Right lobe of liver (tissue), 6 donors: ENCODE measurements around the gene JUND. TPM values are rescaled to one million over a fixed set of nuclear protein-coding genes. Genes with fewer than 3 reads are reported as not detected.
A peak's percentile ranks its signal among the peaks of the same experiment; 100 is the strongest.

Experiments
- ATAC-seq, 4 donors: fragments of 200-7000 bp; cut with Tn5 transposase; one replicate each; pipeline ENCODE4 v1.9.1; 2020; ENCODE audit warnings: mild to moderate bottlenecking in 4 of 4, moderate library complexity in 4 of 4
- DNase-seq, 3 donors: peaks; one replicate each; pipeline ENCODE4 v3.0.0-alpha.2; 2020
- H3K27ac ChIP-seq, 3 donors: fragments of 200-600 bp; one replicate each; pipeline ENCODE4 v1.8.0; 2022
- H3K27me3 ChIP-seq, 2 donors: fragments of 200-600 bp; one replicate each; pipeline ENCODE4 v1.8.0; 2022
- H3K36me3 ChIP-seq, 4 donors: fragments of 200-600 bp; sonication (generic) in 1 of 4; one replicate each; pipeline versions ENCODE4 v1.5.1 to v1.8.0; 2017 to 2022; ENCODE audit warnings: control low read depth in 1 of 4
- H3K4me1 ChIP-seq, 4 donors: fragments of 200-600 bp; sonication (generic) in 1 of 4; one replicate each; pipeline versions ENCODE4 v1.5.1 to v1.8.0; 2017 to 2022; ENCODE audit warnings: control low read depth in 1 of 4
- H3K4me3 ChIP-seq, 3 donors: fragments of 200-600 bp; one replicate each; pipeline ENCODE4 v1.8.0; 2022
- H3K9me3 ChIP-seq, 4 donors: fragments of 200-600 bp; sonication (generic) in 1 of 4; one replicate each; pipeline versions ENCODE4 v1.5.1 to v1.8.0; 2017 to 2022; ENCODE audit warnings: control low read depth in 1 of 4
- POLR2A ChIP-seq: fragments of 450-650 bp; IDR thresholded peaks from one replicate; pipeline ENCODE4 v1.6.1; 2017; ENCODE audit warnings: antibody characterized with exemption, mild to moderate bottlenecking
- WGBS: methylation state at CpG from one replicate; pipeline ENCODE4 v1.1.6; 2018; ENCODE audit warnings: low coverage, low lambda C conversion rate; ENCODE audit not compliant: insufficient coverage; ENCODE audit errors: missing lambda C conversion rate; 5-methylcytosine and 5-hydroxymethylcytosine counted together
- intact Hi-C, 2 donors: fragments of 100-400 bp; cut with DNase I; formaldehyde crosslinking; loops; one replicate each; pipeline versions ENCODE4 v1.11.2 to v1.14.1; 2022
- total RNA-seq, 6 experiments: library from RNA; depleted of rRNA in 2 of 6; stranded (reverse); fragments of >200 nt in 2 of 6; fragmentation: NEBNext Ultra II Directional in 3 of 6; extraction: Animal tissue kit (Norgen Biotek cat#: 25700) in 3 of 6; gene quantifications; one replicate each; pipeline versions ENCODE4 v1.1.0 to v1.2.4, GENCODE V29; 2016 to 2023
- TF ChIP-seq, protein P1 (sequence below), 4 donors: fragments of 200-600 bp in 3 of 4; fragments of 450-650 bp in 1 of 4; IDR thresholded peaks; one replicate each; pipeline versions ENCODE4 v1.5.1 to v1.8.0; 2016 to 2022; ENCODE audit warnings: antibody characterized with exemption in 4 of 4, mild to moderate bottlenecking in 2 of 4
- donor health status: DM: no; HTN: yes; CAD: no.
- donor health status: DM: no; HTN: no; CAD: no.
- donor health status: DM: no; HTN: no; CAD: no.
- donor health status: DM: no; HTN: yes; CAD: no.
- donor health status: DM: no; HTN: yes; CAD: no.

JUND gene
- total RNA-seq, 6 experiments from 2014 or later = 29.3 to 188 (median 134) TPM

DNA sequence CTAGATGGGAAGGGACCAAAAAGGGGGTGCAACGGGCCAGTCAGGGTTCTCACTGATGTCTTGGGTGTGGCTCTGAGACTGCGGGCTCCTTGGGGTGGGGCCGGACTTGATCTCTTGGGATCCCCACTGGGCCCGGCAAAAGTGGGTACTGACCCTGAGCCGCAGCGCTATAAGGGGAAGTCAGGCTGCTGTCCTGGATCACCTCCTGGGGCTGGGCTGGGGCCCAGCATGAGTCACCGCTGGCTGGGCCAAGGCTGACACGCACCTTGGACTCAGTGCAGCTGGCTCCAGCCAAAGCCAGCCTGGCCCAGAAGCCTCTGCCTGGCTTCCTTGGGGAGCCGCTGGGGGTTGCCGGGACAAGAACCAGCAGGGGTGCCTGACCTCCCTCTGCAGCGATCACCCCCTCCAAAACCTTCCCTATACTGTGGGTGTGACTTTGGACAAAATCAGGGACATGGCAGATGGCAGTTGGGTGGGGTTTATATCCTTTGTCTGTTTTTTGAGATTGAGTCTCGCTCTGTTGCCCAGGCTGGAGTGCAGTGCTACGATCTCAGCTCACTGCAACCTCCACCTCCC, 6.6 kb downstream of the JUND start:
- peaks cover 0 to 53% (median 23%) of the 10 kb centered on the region in 4 donors for H3K4me1 ChIP-seq
- intact Hi-C loops = loop anchor here (5.0 to 10.0 kb wide), 2 partner anchors 47 to 140 kb away; partner anchors contain the start of genes LSM4 (in 1 of the 2) and SSBP4 (in 1 of the 2)
- ATAC-seq = peak; percentile 78 to 89 (median 80)
- H3K9me3 ChIP-seq = no peaks in the 10 kb centered on the region
- no peaks in the 10 kb centered on the region for H3K27me3 ChIP-seq
- peaks cover 0 to 8% (median 0%) of the 10 kb centered on the region in 4 donors for H3K36me3 ChIP-seq
- TF ChIP-seq, protein P1, sequence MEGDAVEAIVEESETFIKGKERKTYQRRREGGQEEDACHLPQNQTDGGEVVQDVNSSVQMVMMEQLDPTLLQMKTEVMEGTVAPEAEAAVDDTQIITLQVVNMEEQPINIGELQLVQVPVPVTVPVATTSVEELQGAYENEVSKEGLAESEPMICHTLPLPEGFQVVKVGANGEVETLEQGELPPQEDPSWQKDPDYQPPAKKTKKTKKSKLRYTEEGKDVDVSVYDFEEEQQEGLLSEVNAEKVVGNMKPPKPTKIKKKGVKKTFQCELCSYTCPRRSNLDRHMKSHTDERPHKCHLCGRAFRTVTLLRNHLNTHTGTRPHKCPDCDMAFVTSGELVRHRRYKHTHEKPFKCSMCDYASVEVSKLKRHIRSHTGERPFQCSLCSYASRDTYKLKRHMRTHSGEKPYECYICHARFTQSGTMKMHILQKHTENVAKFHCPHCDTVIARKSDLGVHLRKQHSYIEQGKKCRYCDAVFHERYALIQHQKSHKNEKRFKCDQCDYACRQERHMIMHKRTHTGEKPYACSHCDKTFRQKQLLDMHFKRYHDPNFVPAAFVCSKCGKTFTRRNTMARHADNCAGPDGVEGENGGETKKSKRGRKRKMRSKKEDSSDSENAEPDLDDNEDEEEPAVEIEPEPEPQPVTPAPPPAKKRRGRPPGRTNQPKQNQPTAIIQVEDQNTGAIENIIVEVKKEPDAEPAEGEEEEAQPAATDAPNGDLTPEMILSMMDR (IDR thresholded peaks at IDR 0.05) = no peak
- no peak for TF ChIP-seq POLR2A
- H3K4me3 ChIP-seq = peak overlapping the region in 2 of 3 donors; percentile 2 to 10
- H3K27ac ChIP-seq = peak overlapping the region; percentile 70 to 91 (median 82)
- 5% methylated on average over 4 of the region's 13 CpGs for WGBS
- peak; percentile 89 to 94 (median 93) for DNase-seq

DNA sequence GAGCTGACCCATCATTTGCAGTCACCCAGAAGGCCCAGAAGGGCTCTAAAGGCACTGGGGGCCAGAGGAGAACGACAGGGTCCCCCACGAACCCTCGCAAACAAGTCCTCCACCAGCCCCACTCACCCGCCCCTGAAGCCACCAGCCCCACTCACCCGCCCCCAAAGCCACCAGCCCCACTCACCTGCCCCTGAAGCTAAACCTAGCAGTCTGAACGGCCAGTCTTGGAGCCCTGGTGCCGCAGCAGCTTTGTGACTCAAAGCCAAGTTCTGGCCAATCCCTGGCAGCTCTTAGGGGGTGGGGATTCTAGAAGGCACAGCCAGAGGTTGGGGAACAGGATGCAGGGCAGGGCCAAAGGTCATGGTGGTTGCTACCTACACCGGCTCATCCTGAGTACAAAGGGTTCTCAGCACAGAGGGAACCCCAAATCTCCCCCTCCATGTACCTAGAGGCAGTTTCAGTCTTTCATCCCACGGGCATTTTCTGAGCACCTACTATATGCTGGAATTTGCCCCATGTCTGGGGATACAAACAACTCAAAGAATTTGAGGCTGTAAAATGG, 7.1 kb downstream of the JUND start, which contains the start of gene IQCN:
Gene IQCN (minus strand): TSS at position 234 of the 562 bp plus-strand sequence. CDS start 4,974 bp downstream, outside the sequence.
- Histone ChIP-seq H3K4me3 (peak within 1 kb of the TSS in 2 of 3 donors; percentile 2 to 10), H3K4me1 (peaks cover 0 to 53% (median 23%) of the 10 kb centered on the region in 4 donors)
- intact Hi-C loops = loop anchor here in 1 of 2 donors (10.0 kb wide), 1 partner anchor 141 kb away; the partner anchor contains the start of gene SSBP4

DNA sequence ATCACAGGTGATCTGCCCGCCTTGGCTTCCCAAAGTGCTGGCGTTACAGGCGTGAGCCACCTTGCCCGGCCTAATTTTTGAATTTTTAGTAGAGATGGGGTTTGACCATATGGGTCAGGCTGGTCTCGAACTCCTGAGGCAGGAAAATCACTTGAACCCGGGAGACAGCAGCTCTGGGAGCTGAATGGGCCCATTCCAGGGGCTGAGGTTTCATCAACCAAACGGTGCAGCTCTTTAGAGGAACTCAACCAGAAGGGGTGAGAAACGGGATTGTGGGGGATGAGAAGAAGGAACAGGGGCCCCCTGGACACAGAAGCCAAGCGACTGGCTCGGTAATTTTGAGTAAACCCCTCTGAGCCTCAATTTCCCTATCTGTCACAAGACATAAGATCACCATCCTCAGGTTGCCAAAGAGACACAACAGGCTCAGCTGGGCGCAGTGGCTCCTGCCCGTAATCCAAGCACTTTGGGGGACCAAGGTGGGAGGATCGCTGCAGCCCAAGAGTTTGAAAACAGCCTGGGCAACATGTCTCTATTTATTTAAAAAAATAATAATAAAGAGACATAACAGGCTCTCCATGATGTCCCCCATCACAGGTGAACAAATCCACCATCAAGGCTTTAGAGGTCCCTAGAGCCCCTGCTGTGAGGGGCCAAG, 7.7 kb downstream of the JUND start:
- DNase-seq (no peak), ATAC-seq (no peak)
- peak overlapping the region in 2 of 3 donors; percentile 82 to 91 for H3K27ac ChIP-seq
- intact Hi-C loops = loop anchor here in 1 of 2 donors (10.0 kb wide), 1 partner anchor 141 kb away; the partner anchor contains the start of gene SSBP4
- no peaks in the 10 kb centered on the region for H3K27me3 ChIP-seq
- TF ChIP-seq POLR2A = no peak
- TF ChIP-seq, protein P1 (IDR thresholded peaks at IDR 0.05) = no peak
- peaks cover 0 to 48% (median 20%) of the 10 kb centered on the region in 4 donors for H3K4me1 ChIP-seq
- WGBS = 90% methylated on average over 9 of the region's 13 CpGs
- no peak overlapping the region for H3K4me3 ChIP-seq
- H3K9me3 ChIP-seq = no peaks in the 10 kb centered on the region
- H3K36me3 ChIP-seq = peaks cover 0 to 4% (median 0%) of the 10 kb centered on the region in 4 donors

More for the DNA sequence above, 7.1 kb downstream of the JUND start, which contains the start of gene IQCN:
- peak; percentile 41 for TF ChIP-seq POLR2A
- TF ChIP-seq, protein P1 (IDR thresholded peaks at IDR 0.05) = no peak
- DNase-seq (peak; percentile 79 to 94 (median 90)), ATAC-seq (peak; percentile 58 to 84 (median 76))
- H3K36me3 ChIP-seq = peaks cover 0 to 8% (median 0%) of the 10 kb centered on the region in 4 donors
- H3K9me3 ChIP-seq = no peaks in the 10 kb centered on the region
- WGBS = 55% methylated on average over 6 of the region's 9 CpGs
- no peaks in the 10 kb centered on the region for H3K27me3 ChIP-seq
- H3K27ac ChIP-seq = peak within 1 kb of the TSS; percentile 70 to 91 (median 82)

DNA sequence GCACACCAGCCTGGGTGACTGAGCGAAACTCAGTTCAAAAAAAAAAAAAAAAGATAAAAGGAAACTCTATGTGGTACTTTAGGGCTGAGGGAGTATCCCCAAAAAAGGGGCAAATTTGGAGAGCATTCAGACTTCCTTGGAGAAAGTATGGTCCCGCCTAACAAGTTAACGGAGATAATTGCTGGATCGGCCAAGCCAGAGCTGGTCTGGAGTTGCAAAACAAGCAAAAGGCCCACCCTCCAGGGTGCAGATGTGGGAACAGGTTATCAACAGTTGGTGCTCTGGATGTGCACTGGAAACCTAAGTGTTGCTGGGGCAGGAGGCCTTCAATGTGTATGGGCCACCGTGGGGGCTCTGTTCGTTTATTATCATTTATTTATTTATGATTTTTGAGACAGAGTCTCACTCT, 10.0 kb downstream of the JUND start:
- Histone ChIP-seq H3K27ac (no peak overlapping the region), H3K27me3 (no peaks in the 10 kb centered on the region), H3K9me3 (no peaks in the 10 kb centered on the region), H3K36me3 (peaks cover 0 to 10% (median 0%) of the 10 kb centered on the region in 4 donors), H3K4me3 (no peak overlapping the region), H3K4me1 (peaks cover 0 to 27% (median 11%) of the 10 kb centered on the region in 4 donors)
- ATAC-seq (no peak), DNase-seq (no peak)
- TF ChIP-seq, protein P1 (IDR thresholded peaks at IDR 0.05) = no peak
- no peak for TF ChIP-seq POLR2A
- WGBS = 76% methylated on average over 5 of the region's 6 CpGs
- intact Hi-C loops = loop anchor here in 1 of 2 donors (10.0 kb wide), 1 partner anchor 143 kb away; the partner anchor contains the start of gene SSBP4
